Endothelial cell of umbilical vein (primary cell): ENCODE results near the gene PRRT1B.

Experiments
- CTCF ChIP-seq, 2 donors: IDR thresholded peaks; 1 replicate in 1 of 2; 2 replicates in 1 of 2; pipeline ENCODE4 v1.5.1; 2011; ENCODE audit warnings: low read length in 2 of 2, mild to moderate bottlenecking in 2 of 2, moderate library complexity in 2 of 2, control low read depth in 1 of 2, inconsistent platforms in 1 of 2, low read depth in 1 of 2; ENCODE audit not compliant: insufficient read depth in 1 of 2; ENCODE audit errors: extremely low read depth in 1 of 2
- FOS ChIP-seq: IDR thresholded peaks from 2 replicates; pipeline ENCODE4 v1.6.1; 2011; ENCODE audit warnings: mild to moderate bottlenecking, low read length, moderate library complexity, borderline replicate concordance; ENCODE audit not compliant: insufficient read depth
- POLR2A ChIP-seq: IDR thresholded peaks from 2 replicates; pipeline ENCODE4 v1.6.1; 2012; ENCODE audit warnings: low read depth, mild to moderate bottlenecking, control low read depth, low read length

GRCh38 chr9:131597246-131597645, 51.9 kb downstream of the PRRT1B start:
- TF ChIP-seq CTCF (IDR thresholded peaks at IDR 0.05; ENCODE audit: extremely low read depth in 1 of 2, insufficient read depth in 1 of 2, low read depth in 1 of 2, low read length in 2 of 2) (no peak), FOS (no peak), POLR2A (no peak)
